Spleen (tissue), 7 donors: ENCODE measurements around the gene SHOC2.

ENCODE experiments used
- CTCF ChIP-seq, 11 experiments: fragments of 200-600 bp in 7 of 11; fragments of 450-650 bp in 4 of 11; sonication (generic) in 4 of 11; IDR thresholded peaks in 8 of 11; conservative IDR thresholded peaks in 3 of 11; 1 replicate in 7 of 11; 2 replicates in 4 of 11; pipeline versions ENCODE4 v1.4.0 to v1.8.0; 2016 to 2021; ENCODE audit warnings: antibody characterized with exemption in 11 of 11, inconsistent platforms in 4 of 11, mild to moderate bottlenecking in 1 of 11
- POLR2A ChIP-seq, 3 donors: fragments of 450-650 bp; IDR thresholded peaks; one replicate each; pipeline ENCODE4 v1.5.1; 2017; ENCODE audit warnings: antibody characterized with exemption in 3 of 3, mild to moderate bottlenecking in 1 of 3
- donor health status: DM: no; HTN: no; CAD: no; lungs with moderate emphysema.
- donor health status: DM: no; HTN: no; CAD: no.
- donor health status: DM: no; HTN: no; CAD: no.

GRCh38 chr10:110900983-110901382, 18.4 kb upstream of the SHOC2 start:
- TF ChIP-seq CTCF (IDR thresholded peaks at IDR 0.05 in 8 of 11, conservative IDR thresholded peaks at IDR 0.05 in 3 of 11) = no peak
- TF ChIP-seq POLR2A (IDR thresholded peaks at IDR 0.05) = no peak
